Measurements from ENCODE around the gene YTHDC1.

DNA sequence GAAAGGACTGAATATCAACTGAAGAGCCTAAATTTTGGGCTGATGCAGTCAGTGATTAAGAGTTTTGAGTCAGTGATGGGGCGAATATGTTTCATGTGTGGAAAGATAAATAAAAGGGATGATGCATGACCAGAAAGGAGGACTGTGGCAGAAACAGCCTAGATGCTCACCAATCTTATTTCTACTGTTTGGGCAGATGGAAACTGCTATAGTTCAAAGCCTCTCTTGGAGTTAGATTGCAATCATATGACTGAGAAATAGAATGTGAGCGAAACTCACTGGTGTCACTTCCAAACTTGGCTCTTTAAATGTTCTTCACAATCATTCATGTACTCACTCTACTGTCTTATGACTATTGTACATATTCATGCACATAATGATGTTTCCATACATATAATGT is 35.4 kb upstream of the YTHDC1 start:
- TF ChIP-seq, protein P1, sequence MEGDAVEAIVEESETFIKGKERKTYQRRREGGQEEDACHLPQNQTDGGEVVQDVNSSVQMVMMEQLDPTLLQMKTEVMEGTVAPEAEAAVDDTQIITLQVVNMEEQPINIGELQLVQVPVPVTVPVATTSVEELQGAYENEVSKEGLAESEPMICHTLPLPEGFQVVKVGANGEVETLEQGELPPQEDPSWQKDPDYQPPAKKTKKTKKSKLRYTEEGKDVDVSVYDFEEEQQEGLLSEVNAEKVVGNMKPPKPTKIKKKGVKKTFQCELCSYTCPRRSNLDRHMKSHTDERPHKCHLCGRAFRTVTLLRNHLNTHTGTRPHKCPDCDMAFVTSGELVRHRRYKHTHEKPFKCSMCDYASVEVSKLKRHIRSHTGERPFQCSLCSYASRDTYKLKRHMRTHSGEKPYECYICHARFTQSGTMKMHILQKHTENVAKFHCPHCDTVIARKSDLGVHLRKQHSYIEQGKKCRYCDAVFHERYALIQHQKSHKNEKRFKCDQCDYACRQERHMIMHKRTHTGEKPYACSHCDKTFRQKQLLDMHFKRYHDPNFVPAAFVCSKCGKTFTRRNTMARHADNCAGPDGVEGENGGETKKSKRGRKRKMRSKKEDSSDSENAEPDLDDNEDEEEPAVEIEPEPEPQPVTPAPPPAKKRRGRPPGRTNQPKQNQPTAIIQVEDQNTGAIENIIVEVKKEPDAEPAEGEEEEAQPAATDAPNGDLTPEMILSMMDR (IDR thresholded peaks at IDR 0.05): no peak
- TF ChIP-seq POLR2A (IDR thresholded peaks at IDR 0.05): no peak
